Measurements from ENCODE around the gene ATP9B. TPM values are rescaled to one million over a fixed set of nuclear protein-coding genes. Genes with fewer than 3 reads are reported as not detected.

The ATP9B gene
- total RNA-seq, 1 donor = 29.3 TPM

- Histone ChIP-seq H3K4me1 (ENCODE audit: insufficient read depth, low read length) (peaks cover 15% of the 10 kb centered on the region), H3K36me3 (ENCODE audit: insufficient read depth, low read length) (no peaks in the 10 kb centered on the region), H2AFZ (ENCODE audit: low read length) (no peak overlapping the region), H3K9me3 (ENCODE audit: low read depth, low read length) (no peaks in the 10 kb centered on the region), H3K27me3 (ENCODE audit: insufficient read depth, low read length) (no peaks in the 10 kb centered on the region), H3K4me2 (ENCODE audit: insufficient read depth, low read length) (no peak overlapping the region), H3K79me2 (ENCODE audit: insufficient read depth, low read length) (peaks cover 8% of the 10 kb centered on the region), H3K4me3 (ENCODE audit: insufficient read depth, low read length) (no peak overlapping the region), H4K20me1 (ENCODE audit: insufficient read depth, low read length) (peaks cover 3% of the 10 kb centered on the region), H3K27ac (ENCODE audit: low read depth, low read length) (no peak overlapping the region)
- TF ChIP-seq CTCF (IDR thresholded peaks at IDR 0.05; ENCODE audit: extremely low read depth, low read depth, low read length) = no peak
- no peak for DNase-seq (ENCODE audit: insufficient read length, low spot score, missing footprints)
These were observed 3.4 kb upstream of the ATP9B start for GRCh38 chr18:79065802-79066201.

GRCh38 chr18:79067611-79068010 lies 1.6 kb upstream of the ATP9B start:
- Histone ChIP-seq H3K79me2 (ENCODE audit: insufficient read depth, low read length) (peaks cover 18% of the 10 kb centered on the region), H3K9me3 (ENCODE audit: low read depth, low read length) (no peaks in the 10 kb centered on the region), H3K27ac (ENCODE audit: low read depth, low read length) (no peak overlapping the region), H2AFZ (ENCODE audit: low read length) (no peak overlapping the region), H3K27me3 (ENCODE audit: insufficient read depth, low read length) (no peaks in the 10 kb centered on the region), H3K4me2 (ENCODE audit: insufficient read depth, low read length) (no peak overlapping the region), H3K4me1 (ENCODE audit: insufficient read depth, low read length) (peaks cover 15% of the 10 kb centered on the region), H3K4me3 (ENCODE audit: insufficient read depth, low read length) (no peak overlapping the region), H4K20me1 (ENCODE audit: insufficient read depth, low read length) (peaks cover 7% of the 10 kb centered on the region), H3K36me3 (ENCODE audit: insufficient read depth, low read length) (no peaks in the 10 kb centered on the region)
- no peak for DNase-seq (ENCODE audit: insufficient read length, low spot score, missing footprints)
- no peak for TF ChIP-seq CTCF (IDR thresholded peaks at IDR 0.05; ENCODE audit: extremely low read depth, low read depth, low read length)

GRCh38 chr18:79068341-79068936 lies 755 bp upstream of the ATP9B start:
- no peak for DNase-seq (ENCODE audit: insufficient read length, low spot score, missing footprints)
- Histone ChIP-seq H2AFZ (ENCODE audit: low read length) (peak overlapping the region; percentile 88), H4K20me1 (ENCODE audit: insufficient read depth, low read length) (peaks cover 7% of the 10 kb centered on the region), H3K79me2 (ENCODE audit: insufficient read depth, low read length) (peaks cover 20% of the 10 kb centered on the region), H3K4me1 (ENCODE audit: insufficient read depth, low read length) (peaks cover 15% of the 10 kb centered on the region), H3K27ac (ENCODE audit: low read depth, low read length) (peak overlapping the region; percentile 39), H3K4me3 (ENCODE audit: insufficient read depth, low read length) (peak overlapping the region; percentile 80), H3K9me3 (ENCODE audit: low read depth, low read length) (no peaks in the 10 kb centered on the region), H3K27me3 (ENCODE audit: insufficient read depth, low read length) (no peaks in the 10 kb centered on the region), H3K36me3 (ENCODE audit: insufficient read depth, low read length) (no peaks in the 10 kb centered on the region), H3K4me2 (ENCODE audit: insufficient read depth, low read length) (peak overlapping the region; percentile 81)
- no peak for TF ChIP-seq CTCF (IDR thresholded peaks at IDR 0.05; ENCODE audit: extremely low read depth, low read depth, low read length)

- peaks cover 33% of the 10 kb centered on the region for H3K79me2 ChIP-seq (ENCODE audit: insufficient read depth, low read length)
- peak overlapping the region; percentile 95 for H3K4me2 ChIP-seq (ENCODE audit: insufficient read depth, low read length)
- peak; percentile 97 for DNase-seq (ENCODE audit: insufficient read length, low spot score, missing footprints)
- no peaks in the 10 kb centered on the region for H3K9me3 ChIP-seq (ENCODE audit: low read depth, low read length)
- peak overlapping the region; percentile 80 for H3K4me3 ChIP-seq (ENCODE audit: insufficient read depth, low read length)
- TF ChIP-seq CTCF (IDR thresholded peaks at IDR 0.05; ENCODE audit: extremely low read depth, low read depth, low read length) = no peak
- peaks cover 15% of the 10 kb centered on the region for H3K4me1 ChIP-seq (ENCODE audit: insufficient read depth, low read length)
- peak overlapping the region; percentile 95 for H2AFZ ChIP-seq (ENCODE audit: low read length)
- peaks cover 15% of the 10 kb centered on the region for H4K20me1 ChIP-seq (ENCODE audit: insufficient read depth, low read length)
- no peaks in the 10 kb centered on the region for H3K27me3 ChIP-seq (ENCODE audit: insufficient read depth, low read length)
- H3K27ac ChIP-seq (ENCODE audit: low read depth, low read length) = peak overlapping the region; percentile 79
- no peaks in the 10 kb centered on the region for H3K36me3 ChIP-seq (ENCODE audit: insufficient read depth, low read length)
These were observed 540 bp downstream of the ATP9B start for GRCh38 chr18:79069717-79070151.

Measured in osteoblast (primary cell).